Panc1 (cell line): Measurements from ENCODE around the gene NOTCH4. TPM values are rescaled to one million over a fixed set of nuclear protein-coding genes. Genes with fewer than 3 reads are reported as not detected.
A peak's percentile ranks its signal among the peaks of the same experiment; 100 is the strongest.

Experiments used
- ATAC-seq: fragments of 200-7000 bp; cut with Tn5 transposase; 2 replicates; pipeline ENCODE4 v1.9.1; 2020; ENCODE audit warnings: mild to moderate bottlenecking, moderate library complexity
- BruUV-seq: library from RNA; stranded (reverse); fragments of 400-500 nt; replicated peaks from 2 replicates; lab custom pipeline; 2021; lab: Mats Ljungman, UMichigan
- CTCF ChIA-PET: fragments of 300-600 bp; sonication (Branson Sonifier 250); formaldehyde crosslinking; loops from one replicate; lab custom pipeline; 2022; ENCODE audit warnings: antibody characterized with exemption; lab: Charles Lee
- POLR2A ChIA-PET: fragments of 300-600 bp; sonication (Branson Sonifier 250); formaldehyde crosslinking; loops from one replicate; lab custom pipeline; 2022; ENCODE audit warnings: antibody characterized with exemption; lab: Charles Lee
- DNase-seq: peaks from one replicate; pipeline ENCODE4 v3.0.0-alpha.2; 2010; ENCODE audit warnings: low read depth, low spot score
- H3K27ac ChIP-seq: 2 replicates; pipeline ENCODE4 v1.5.1; 2011; ENCODE audit warnings: mild to moderate bottlenecking, low read length, inconsistent platforms
- H3K27me3 ChIP-seq: fragments of 200-500 bp; sonication (Bioruptor generic); 2 replicates; pipeline ENCODE4 v1.6.0; 2014; ENCODE audit warnings: low read length, inconsistent platforms; ENCODE audit not compliant: control insufficient read depth, insufficient read depth
- H3K36me3 ChIP-seq: fragments of 200-500 bp; sonication (Bioruptor generic); 2 replicates; pipeline ENCODE4 v1.5.1; 2014; ENCODE audit warnings: inconsistent platforms, mild to moderate bottlenecking, low read length, moderate library complexity; ENCODE audit not compliant: control insufficient read depth, insufficient read depth
- H3K4me1 ChIP-seq: 2 replicates; pipeline ENCODE4 v1.5.1; 2011; ENCODE audit warnings: inconsistent platforms, mild to moderate bottlenecking, low read length, moderate library complexity; ENCODE audit not compliant: control insufficient read depth, insufficient read depth
- H3K4me3 ChIP-seq, 2 experiments: 2 replicates each; pipeline ENCODE4 v1.5.1; 2011 to 2012; ENCODE audit warnings: low read depth in 2 of 2, low read length in 2 of 2, mild to moderate bottlenecking in 2 of 2, inconsistent platforms in 1 of 2, moderate library complexity in 1 of 2
- H3K9me3 ChIP-seq: fragments of 200-500 bp; sonication (Bioruptor generic); 2 replicates; pipeline ENCODE4 v1.5.1; 2014; ENCODE audit warnings: low read depth, mild to moderate bottlenecking, inconsistent platforms, low read length, moderate library complexity; ENCODE audit not compliant: control insufficient read depth, insufficient read depth
- CTCF ChIP-seq: fragments of 450-650 bp; IDR thresholded peaks from 2 replicates; pipeline ENCODE4 v1.5.1; 2017; ENCODE audit warnings: mild to moderate bottlenecking
- POLR2AphosphoS5 ChIP-seq: IDR thresholded peaks from 2 replicates; pipeline ENCODE4 v1.6.1; 2012; ENCODE audit warnings: mild to moderate bottlenecking, low read depth, low read length, moderate library complexity
- REST ChIP-seq, 2 experiments: IDR thresholded peaks; 2 replicates each; pipeline ENCODE4 v1.6.1; 2011 to 2012; ENCODE audit warnings: low read depth in 2 of 2, control low read depth in 1 of 2, low read length in 1 of 2, mild to moderate bottlenecking in 1 of 2, moderate library complexity in 1 of 2; ENCODE audit not compliant: insufficient read depth in 1 of 2
- SIN3A ChIP-seq: IDR thresholded peaks from 2 replicates; pipeline ENCODE4 v1.6.1; 2012; ENCODE audit warnings: low read depth, mild to moderate bottlenecking, low read length, moderate library complexity, borderline replicate concordance; ENCODE audit not compliant: insufficient read depth
- TCF7L2 ChIP-seq: IDR thresholded peaks from 2 replicates; pipeline ENCODE4 v1.6.1; 2011; ENCODE audit warnings: mild to moderate bottlenecking, low read depth, low read length, inconsistent platforms
- in situ Hi-C: cut with HindIII; loops from 2 replicates; pipeline ENCODE4 v1.10.0; 2016; ENCODE audit warnings: low sequenced_read_pairs, low pct_unique_long_range_greater_than_20kb
- intact Hi-C: fragments of 100-400 bp; cut with micrococcal nuclease; formaldehyde crosslinking; loops from one replicate; pipeline ENCODE4 v1.10.0; 2022; ENCODE audit not compliant: unreplicated experiment
- total RNA-seq: library from RNA; stranded (reverse); gene quantifications from one replicate; pipeline ENCODE4 v1.2.1, GENCODE V29; 2021; ENCODE audit not compliant: unreplicated experiment

Gene NOTCH4
- total RNA-seq, 1 experiment from 2014 or later = 2.0 TPM

- CTCF ChIA-PET = no interaction called here
- Histone ChIP-seq H3K27me3 (no peaks in the 10 kb centered on the region), H3K27ac (no peak overlapping the region), H3K9me3 (no peaks in the 10 kb centered on the region), H3K4me3 (no peak overlapping the region), H3K4me1 (peaks cover 23% of the 10 kb centered on the region), H3K36me3 (no peaks in the 10 kb centered on the region; the same call in 1 of the 2 replicates)
- DNase-seq = no peak
- POLR2A ChIA-PET = no interaction called here
- intact Hi-C loops = no loop called here
- in situ Hi-C loops = no loop called here
- TF ChIP-seq CTCF = no peak
- TF ChIP-seq TCF7L2 = no peak
- no peak for TF ChIP-seq SIN3A
- TF ChIP-seq POLR2AphosphoS5 = no peak
- no TSS peak for BruUV-seq
- ATAC-seq = no peak
Measured at GRCh38 chr6:32181148-32181702, 42.6 kb downstream of the NOTCH4 start.

GRCh38 chr6:32179766-32180405, 44.0 kb downstream of the NOTCH4 start:
- H3K4me1 ChIP-seq = peaks cover 29% of the 10 kb centered on the region
- BruUV-seq = no TSS peak
- ChIA-PET POLR2A (no interaction called here), CTCF (no interaction called here)
- no peaks in the 10 kb centered on the region for H3K27me3 ChIP-seq
- no peak for ATAC-seq
- H3K4me3 ChIP-seq = peak overlapping the region in 1 of 2 experiments; percentile 61; a peak in 2 of 4 replicates
- intact Hi-C loops (no loop called here), in situ Hi-C loops (no loop called here)
- no peaks in the 10 kb centered on the region for H3K9me3 ChIP-seq
- no peak for DNase-seq
- H3K36me3 ChIP-seq = peaks cover 3% of the 10 kb centered on the region; the same call in 1 of the 2 replicates
- TF ChIP-seq CTCF (no peak), REST (IDR thresholded peaks at IDR 0.05; ENCODE audit: insufficient read depth in 1 of 2, low read depth in 2 of 2, low read length in 1 of 2) (no peak), SIN3A (no peak), POLR2AphosphoS5 (no peak), TCF7L2 (no peak)
- H3K27ac ChIP-seq = no peak overlapping the region
